Esophagus squamous epithelium (tissue), 4 donors: ENCODE data around the gene ZNF497.

Experiments used
- POLR2A ChIP-seq, 4 donors: fragments of 450-650 bp; IDR thresholded peaks; one replicate each; pipeline ENCODE4 v1.6.1; 2017; ENCODE audit warnings: antibody characterized with exemption in 4 of 4, mild to moderate bottlenecking in 4 of 4, moderate library complexity in 3 of 4
- TF ChIP-seq, protein P1 (sequence below), 6 experiments: fragments of 450-650 bp in 4 of 6; fragments of 200-600 bp in 2 of 6; sonication (generic) in 2 of 6; IDR thresholded peaks; one replicate each; pipeline ENCODE4 v1.5.1; 2016 to 2019; ENCODE audit warnings: antibody characterized with exemption in 6 of 6, mild to moderate bottlenecking in 4 of 6, moderate library complexity in 4 of 6

DNA sequence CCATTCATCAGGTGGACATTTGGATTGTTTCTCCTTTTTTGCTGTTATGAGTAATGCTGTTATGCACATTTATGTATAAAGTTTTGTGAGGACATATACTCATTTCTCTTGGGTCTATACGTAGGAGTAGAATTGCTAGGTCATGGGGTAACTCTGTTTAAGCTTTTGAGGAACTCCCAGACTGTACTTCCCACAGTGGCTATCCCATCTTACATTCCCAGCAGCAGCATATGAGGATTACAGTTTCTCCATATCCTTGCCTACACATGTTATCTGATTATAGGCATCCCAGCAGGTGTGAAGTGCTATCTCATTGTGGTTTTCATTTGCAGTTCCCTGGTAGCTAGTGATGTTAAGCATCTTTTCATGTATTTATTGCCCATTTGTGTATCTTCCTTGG lies 29.9 kb downstream of the ZNF497 start:
- TF ChIP-seq, protein P1, sequence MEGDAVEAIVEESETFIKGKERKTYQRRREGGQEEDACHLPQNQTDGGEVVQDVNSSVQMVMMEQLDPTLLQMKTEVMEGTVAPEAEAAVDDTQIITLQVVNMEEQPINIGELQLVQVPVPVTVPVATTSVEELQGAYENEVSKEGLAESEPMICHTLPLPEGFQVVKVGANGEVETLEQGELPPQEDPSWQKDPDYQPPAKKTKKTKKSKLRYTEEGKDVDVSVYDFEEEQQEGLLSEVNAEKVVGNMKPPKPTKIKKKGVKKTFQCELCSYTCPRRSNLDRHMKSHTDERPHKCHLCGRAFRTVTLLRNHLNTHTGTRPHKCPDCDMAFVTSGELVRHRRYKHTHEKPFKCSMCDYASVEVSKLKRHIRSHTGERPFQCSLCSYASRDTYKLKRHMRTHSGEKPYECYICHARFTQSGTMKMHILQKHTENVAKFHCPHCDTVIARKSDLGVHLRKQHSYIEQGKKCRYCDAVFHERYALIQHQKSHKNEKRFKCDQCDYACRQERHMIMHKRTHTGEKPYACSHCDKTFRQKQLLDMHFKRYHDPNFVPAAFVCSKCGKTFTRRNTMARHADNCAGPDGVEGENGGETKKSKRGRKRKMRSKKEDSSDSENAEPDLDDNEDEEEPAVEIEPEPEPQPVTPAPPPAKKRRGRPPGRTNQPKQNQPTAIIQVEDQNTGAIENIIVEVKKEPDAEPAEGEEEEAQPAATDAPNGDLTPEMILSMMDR (IDR thresholded peaks at IDR 0.05): no peak
- TF ChIP-seq POLR2A (IDR thresholded peaks at IDR 0.05): no peak
